GM18870 (cell line): Measurements from ENCODE around the gene ADPGK.
"Not testable (repeated sequence)": the region's sequence is repeated elsewhere in the genome, so short reads cannot be mapped to it uniquely, and the experiment has no call there.

Experiments
- ATAC-seq: cut with Tn5 transposase; IDR thresholded peaks from one replicate; pipeline ENCODE4 v1.9.1; 2021; ENCODE audit warnings: moderate library complexity; ENCODE audit not compliant: unreplicated experiment

Gene ADPGK

DNA sequence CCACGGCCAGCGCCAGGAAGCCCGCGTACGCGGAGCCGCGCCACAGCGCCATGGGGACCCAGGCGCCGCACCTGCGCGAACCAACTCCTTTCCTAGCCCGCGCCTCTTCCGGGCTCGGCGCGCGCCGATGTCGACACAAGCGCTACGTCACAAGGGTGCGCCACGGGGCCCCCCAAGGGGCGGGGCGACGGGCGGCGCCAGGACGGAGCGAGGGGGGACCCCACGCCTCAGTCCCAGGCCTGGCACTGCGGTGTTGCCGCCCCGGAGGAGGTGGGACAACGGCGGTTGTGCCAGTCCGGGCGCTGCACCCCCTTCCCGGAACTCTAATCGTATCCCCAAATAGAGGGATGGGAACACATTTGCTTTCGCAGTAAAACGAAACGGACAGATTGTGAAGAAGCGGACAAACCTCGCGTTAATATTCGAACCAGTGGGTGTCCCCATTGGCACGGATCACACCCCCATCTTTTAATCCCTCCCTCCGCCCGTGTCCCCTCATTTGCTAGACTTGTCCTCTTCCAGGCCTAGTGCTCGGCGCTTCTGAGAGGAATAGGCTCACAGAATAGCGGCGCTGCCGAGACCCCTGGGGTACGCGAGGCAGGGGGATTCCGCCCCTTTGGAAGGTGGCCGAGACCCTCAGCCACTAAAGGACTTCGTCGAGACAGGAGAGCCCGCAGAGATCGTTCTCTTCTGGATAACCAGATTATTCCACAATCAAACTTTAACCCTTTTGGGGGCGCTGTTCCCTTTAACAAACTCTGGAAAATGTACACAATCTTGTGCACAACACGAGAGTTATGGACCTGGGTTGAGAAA, at the start of gene ADPGK:
Gene ADPGK, minus strand, starts transcription at position 119 of the 816 bp plus-strand sequence. Its CDS starts 67 bp downstream, at position 52.
- peak; percentile 58 for ATAC-seq

DNA sequence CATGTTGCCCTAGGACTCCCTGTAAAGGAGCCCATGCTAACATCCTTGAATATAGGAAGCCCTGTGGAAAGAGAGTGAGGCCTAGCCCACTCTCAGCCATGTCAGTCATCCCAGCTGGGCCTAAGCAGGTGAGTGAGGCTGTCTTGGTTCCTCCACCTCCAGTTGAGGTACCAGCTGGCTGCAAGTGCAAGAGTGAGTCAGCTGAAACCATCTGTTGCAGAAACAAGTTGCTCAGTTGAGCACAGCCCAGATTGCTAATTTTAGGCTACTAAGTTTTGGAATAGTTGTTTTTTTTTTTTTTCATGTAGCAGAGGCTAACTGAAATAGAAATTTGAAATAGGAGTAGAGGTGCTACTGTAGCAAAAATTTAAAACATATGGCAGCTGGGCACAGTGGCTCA, 43.7 kb upstream of the ADPGK start:
- ATAC-seq: no peak

GRCh38 chr15:72826611-72827010, 43.1 kb upstream of the ADPGK start:
- ATAC-seq: no peak

- ATAC-seq: no peak
These were observed 42.3 kb upstream of the ADPGK start for GRCh38 chr15:72825829-72826228.

GRCh38 chr15:72824781-72825180, 41.2 kb upstream of the ADPGK start:
- no peak for ATAC-seq

- no peak for ATAC-seq
These were observed 40.6 kb upstream of the ADPGK start for GRCh38 chr15:72824112-72824511.

- no peak for ATAC-seq
These were observed 36.7 kb upstream of the ADPGK start for GRCh38 chr15:72820278-72820677.

- no peak for ATAC-seq
These were observed 35.1 kb upstream of the ADPGK start for GRCh38 chr15:72818632-72819031.

DNA sequence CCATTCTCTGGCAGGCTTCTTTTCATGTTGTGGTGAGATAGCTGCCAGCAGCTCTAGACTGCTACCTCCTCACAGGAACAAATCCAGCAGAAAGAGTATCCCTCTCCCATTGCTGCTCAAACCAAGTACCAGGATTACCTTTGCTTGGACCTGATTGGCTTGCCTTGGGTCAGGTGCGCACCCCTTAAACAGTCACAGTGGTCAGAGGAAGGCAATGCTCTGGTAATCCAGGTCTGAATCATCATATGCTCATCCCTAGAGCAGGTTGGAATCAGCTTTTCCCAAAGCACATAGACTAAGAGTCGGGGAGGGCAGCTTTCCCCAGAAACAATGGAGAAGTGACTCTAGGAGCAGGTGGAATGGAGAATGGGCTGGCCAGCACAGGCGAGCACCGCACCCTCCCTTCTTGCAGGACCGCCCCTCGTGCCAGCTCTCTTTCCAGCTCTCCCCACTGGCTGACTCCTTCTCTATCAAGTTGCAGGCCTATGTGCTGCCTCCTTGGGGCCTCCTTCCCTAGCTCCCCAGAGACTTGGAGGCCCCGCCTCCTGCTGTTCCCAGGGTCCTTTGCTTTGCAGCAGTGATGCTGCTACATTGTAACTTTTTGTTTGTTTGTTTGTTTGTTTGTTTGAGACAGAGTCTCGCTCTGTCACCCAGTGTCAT, 29.9 kb upstream of the ADPGK start:
- ATAC-seq: no peak

DNA sequence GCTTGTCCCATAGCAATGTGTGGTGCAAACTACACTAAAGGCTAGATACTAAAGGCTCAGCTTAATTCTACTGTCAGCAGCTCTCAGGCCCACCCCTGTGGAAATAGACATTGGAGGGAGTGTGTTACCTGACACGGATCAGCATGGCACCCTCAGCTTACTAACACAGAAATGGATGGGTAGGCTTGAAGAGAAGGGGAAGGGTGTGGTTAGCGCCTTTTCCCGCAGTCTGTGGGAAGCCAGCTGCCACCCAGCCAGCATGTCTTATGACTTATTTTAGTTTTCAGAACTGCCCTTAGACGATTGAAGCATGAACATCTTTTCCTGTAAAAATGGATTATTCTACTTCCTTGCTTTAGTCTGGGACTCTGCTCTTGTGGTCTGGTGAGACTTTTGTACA, 25.8 kb upstream of the ADPGK start:
- ATAC-seq: no peak

DNA sequence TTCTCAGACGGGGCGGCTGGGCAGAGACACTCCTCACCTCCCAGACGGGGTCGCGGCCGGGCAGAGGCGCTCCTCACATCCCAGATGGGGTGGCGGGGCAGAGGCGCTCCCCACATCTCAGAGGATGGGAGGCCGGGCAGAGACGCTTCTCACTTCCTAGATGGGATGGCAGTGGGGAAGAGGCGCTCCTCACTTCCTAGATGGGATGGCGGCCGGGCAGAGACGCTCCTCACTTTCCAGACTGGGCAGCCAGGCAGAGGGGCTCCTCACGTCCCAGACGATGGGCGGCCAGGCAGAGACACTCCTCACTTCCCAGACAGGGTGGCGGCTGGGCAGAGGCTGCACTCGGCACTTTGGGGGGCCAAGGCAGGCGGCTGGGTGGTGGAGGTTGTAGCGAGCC, 23.8 kb upstream of the ADPGK start:
- ATAC-seq: not testable (repeated sequence)

- no peak for ATAC-seq
These were observed 19.4 kb upstream of the ADPGK start for GRCh38 chr15:72803006-72803405.

GRCh38 chr15:72801590-72802325, 18.2 kb upstream of the ADPGK start:
- no peak for ATAC-seq

- no peak for ATAC-seq
These were observed 17.4 kb upstream of the ADPGK start for GRCh38 chr15:72800833-72801481.

DNA sequence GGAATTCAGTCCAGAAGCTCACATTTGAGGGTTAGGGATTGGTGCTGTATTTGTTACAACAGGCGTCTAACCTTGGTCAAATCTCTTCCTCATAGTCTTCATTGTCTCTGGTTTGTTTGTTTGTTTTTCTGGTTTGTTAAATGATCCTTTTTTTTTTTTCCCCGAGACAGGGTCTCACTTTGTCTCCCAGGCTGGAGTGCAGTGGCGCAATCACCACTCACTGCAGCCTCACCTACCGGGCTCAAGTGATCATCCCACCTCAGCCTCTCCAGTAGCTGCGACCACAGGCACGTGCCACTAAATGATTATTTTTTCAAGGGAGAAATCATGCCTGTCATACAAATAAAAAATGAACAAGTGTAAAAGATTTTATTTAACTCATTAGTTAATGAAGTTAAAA, 14.3 kb upstream of the ADPGK start:
- ATAC-seq: no peak

DNA sequence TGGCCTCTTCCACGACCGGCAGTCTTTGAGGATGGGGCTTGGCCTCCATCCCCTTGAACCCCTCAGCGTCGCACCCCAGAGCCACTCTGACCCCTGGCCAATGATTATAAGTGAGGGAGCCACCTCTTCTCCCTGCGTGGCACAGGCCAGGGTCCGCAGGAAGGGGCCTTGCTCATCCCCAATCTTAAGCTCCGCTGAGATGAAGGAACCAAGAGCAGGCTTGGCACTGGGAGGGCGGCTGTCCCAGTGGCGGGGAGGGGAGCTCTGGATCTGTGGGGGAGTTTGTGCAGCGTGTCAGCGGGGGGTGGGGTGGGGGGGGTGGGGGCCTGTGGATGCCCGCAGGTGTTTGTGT, 13.8 kb upstream of the ADPGK start:
- no peak for ATAC-seq

GRCh38 chr15:72796515-72797337, 13.2 kb upstream of the ADPGK start:
- no peak for ATAC-seq

- ATAC-seq: no peak
These were observed 12.6 kb upstream of the ADPGK start for GRCh38 chr15:72796210-72796514.

- ATAC-seq: no peak
These were observed 10.5 kb upstream of the ADPGK start for GRCh38 chr15:72793766-72794660.

GRCh38 chr15:72792431-72792830, 8.9 kb upstream of the ADPGK start:
- no peak for ATAC-seq
